ENCODE data around the gene FBN1.

DNA sequence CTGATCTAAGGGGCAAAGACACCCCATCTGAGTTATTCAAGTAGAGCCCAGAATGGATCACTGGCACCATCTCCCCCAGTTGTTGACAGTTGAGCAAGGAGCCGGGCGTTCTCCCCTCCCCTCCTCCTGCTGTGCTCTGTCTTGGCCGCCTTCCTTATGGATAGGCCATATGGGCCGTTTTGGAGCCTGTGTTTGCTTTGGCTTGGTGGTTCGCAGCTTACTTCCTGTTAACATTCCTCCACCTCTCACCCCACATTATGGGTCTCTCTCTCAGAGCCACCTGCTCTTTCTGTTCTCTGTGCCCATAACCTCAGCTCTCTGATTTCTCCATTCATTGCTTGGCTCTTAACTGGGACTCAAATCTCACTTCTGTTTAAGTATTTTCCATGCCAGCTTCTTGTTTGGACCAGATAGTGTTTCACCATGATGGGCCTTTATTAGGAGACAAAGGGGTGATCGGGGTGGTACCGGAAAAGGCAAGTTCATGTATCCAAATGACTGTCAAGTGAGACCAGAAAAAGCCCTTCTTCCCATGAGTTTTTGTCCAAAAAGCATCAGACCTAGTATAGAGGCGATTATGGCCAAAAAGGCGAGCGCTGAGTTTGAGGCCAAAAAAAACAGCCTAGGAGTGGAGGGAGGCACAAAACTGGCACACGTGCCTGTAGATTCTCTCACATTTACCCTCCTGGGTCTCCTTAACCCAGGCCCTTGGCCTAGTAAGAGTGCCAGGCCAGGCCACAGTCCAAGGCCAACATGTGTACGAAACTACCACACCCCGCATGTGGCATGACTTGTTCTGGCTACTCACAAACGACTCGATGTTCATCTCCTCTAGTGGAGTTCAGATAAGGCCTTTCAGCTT lies 251.6 kb downstream of the FBN1 start:
- TF ChIP-seq POLR2AphosphoS5 (IDR thresholded peaks at IDR 0.05), result no peak
- TF ChIP-seq, protein P1, sequence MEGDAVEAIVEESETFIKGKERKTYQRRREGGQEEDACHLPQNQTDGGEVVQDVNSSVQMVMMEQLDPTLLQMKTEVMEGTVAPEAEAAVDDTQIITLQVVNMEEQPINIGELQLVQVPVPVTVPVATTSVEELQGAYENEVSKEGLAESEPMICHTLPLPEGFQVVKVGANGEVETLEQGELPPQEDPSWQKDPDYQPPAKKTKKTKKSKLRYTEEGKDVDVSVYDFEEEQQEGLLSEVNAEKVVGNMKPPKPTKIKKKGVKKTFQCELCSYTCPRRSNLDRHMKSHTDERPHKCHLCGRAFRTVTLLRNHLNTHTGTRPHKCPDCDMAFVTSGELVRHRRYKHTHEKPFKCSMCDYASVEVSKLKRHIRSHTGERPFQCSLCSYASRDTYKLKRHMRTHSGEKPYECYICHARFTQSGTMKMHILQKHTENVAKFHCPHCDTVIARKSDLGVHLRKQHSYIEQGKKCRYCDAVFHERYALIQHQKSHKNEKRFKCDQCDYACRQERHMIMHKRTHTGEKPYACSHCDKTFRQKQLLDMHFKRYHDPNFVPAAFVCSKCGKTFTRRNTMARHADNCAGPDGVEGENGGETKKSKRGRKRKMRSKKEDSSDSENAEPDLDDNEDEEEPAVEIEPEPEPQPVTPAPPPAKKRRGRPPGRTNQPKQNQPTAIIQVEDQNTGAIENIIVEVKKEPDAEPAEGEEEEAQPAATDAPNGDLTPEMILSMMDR (IDR thresholded peaks at IDR 0.05), result no peak

Data from upper lobe of left lung (tissue), 4 donors.